GM18861 (cell line): ENCODE measurements around the gene MGRN1.
A peak's percentile ranks its signal among the peaks of the same experiment; 100 is the strongest.

ENCODE experiments used
- ATAC-seq: cut with Tn5 transposase; IDR thresholded peaks from one replicate; pipeline ENCODE4 v1.9.1; 2021; ENCODE audit not compliant: unreplicated experiment

The MGRN1 gene

GRCh38 chr16:4603624-4604170, 20.9 kb upstream of the MGRN1 start:
- ATAC-seq: no peak

GRCh38 chr16:4604401-4604800, 20.2 kb upstream of the MGRN1 start:
- ATAC-seq: no peak

- no peak for ATAC-seq
Measured at GRCh38 chr16:4606354-4606753, 18.3 kb upstream of the MGRN1 start.

- no peak for ATAC-seq
Measured at GRCh38 chr16:4607841-4608703, 16.6 kb upstream of the MGRN1 start.

- no peak for ATAC-seq
Measured at GRCh38 chr16:4608704-4608980, 16.0 kb upstream of the MGRN1 start.

- no peak for ATAC-seq
Measured at GRCh38 chr16:4609200-4610010, 15.2 kb upstream of the MGRN1 start.

- ATAC-seq: no peak
Measured at GRCh38 chr16:4610011-4611005, 14.3 kb upstream of the MGRN1 start.

- ATAC-seq: no peak
Measured at GRCh38 chr16:4611337-4612021, 13.1 kb upstream of the MGRN1 start.

- no peak for ATAC-seq
Measured at GRCh38 chr16:4612474-4612931, 12.1 kb upstream of the MGRN1 start.

GRCh38 chr16:4612977-4613635, 11.5 kb upstream of the MGRN1 start:
- no peak for ATAC-seq

- no peak for ATAC-seq
Measured at GRCh38 chr16:4613636-4614570, 10.7 kb upstream of the MGRN1 start.

GRCh38 chr16:4614571-4615383, 9.8 kb upstream of the MGRN1 start, which contains the start of gene UBALD1:
TSS of gene UBALD1 (minus strand) at chr16:4614888. CDS start at chr16:4614797, 91 bp downstream.
- peak; percentile 54 for ATAC-seq

GRCh38 chr16:4615384-4616046, 9.1 kb upstream of the MGRN1 start:
- no peak for ATAC-seq

GRCh38 chr16:4616047-4616811, 8.4 kb upstream of the MGRN1 start:
- ATAC-seq: peak; percentile 62

- no peak for ATAC-seq
Measured at GRCh38 chr16:4617880-4618279, 6.7 kb upstream of the MGRN1 start.
